ENCODE data around the gene AKAP13. TPM values are rescaled to one million over a fixed set of nuclear protein-coding genes. Genes with fewer than 3 reads are reported as not detected.

The AKAP13 gene
- total and polyA plus RNA-seq, 2 donors (not counting 1 experiment from before 2014, with no cell fraction given): 73.8 to 358 TPM

DNA sequence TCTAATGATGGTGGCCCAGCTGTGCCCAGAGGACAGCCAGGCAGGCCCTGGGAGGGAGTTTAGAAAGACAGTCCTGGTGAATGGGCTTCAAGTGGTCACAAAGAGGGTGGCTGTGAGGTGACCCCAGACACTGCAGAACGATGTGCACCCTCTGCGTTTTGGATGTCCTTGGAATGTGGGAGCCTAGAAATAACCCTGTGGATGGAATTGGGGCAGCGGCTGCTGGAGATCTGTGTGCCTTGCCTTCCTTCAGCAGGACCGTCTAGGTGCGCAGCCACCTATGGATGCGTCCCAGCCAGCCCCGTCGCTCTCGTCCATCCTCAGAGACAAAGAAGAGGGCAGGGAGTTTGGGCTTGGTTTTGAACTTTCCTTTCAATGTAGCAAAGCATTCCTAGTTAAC lies 367.8 kb downstream of the AKAP13 start:
- Histone ChIP-seq H3K27me3 (replicated peaks in 1 of 4; ENCODE audit: control extremely low read depth in 1 of 4, control insufficient read depth in 3 of 4, insufficient read depth in 4 of 4, low read length in 3 of 4) (no peaks in the 10 kb centered on the region), H3K4me2 (replicated peaks; ENCODE audit: low read depth, low read length, poor library complexity, severe bottlenecking) (no peak overlapping the region), H3K4me1 (ENCODE audit: control insufficient read depth in 2 of 2, insufficient read depth in 2 of 2, low read length in 2 of 2) (no peaks in the 10 kb centered on the region), H3K4me3 (ENCODE audit: control extremely low read depth in 1 of 5, extremely low read depth in 1 of 5, insufficient read depth in 1 of 5, low read depth in 2 of 5, low read length in 4 of 5) (no peak overlapping the region), H3K9ac (ENCODE audit: low read length) (no peak overlapping the region), H3K9me3 (ENCODE audit: control extremely low read depth in 1 of 3, control insufficient read depth in 2 of 3, insufficient read depth in 1 of 3, low read length in 2 of 3) (no peaks in the 10 kb centered on the region), H3K27ac (ENCODE audit: low read length in 2 of 2) (no peak overlapping the region), H2AFZ (ENCODE audit: insufficient read depth, low read depth, low read length, poor library complexity, severe bottlenecking) (no peak overlapping the region), H3K79me2 (ENCODE audit: control insufficient read depth, insufficient read depth, low read length) (no peaks in the 10 kb centered on the region), H3K36me3 (replicated peaks in 1 of 2; ENCODE audit: control extremely low read depth in 1 of 2, control insufficient read depth in 1 of 2, extremely low read depth in 1 of 2, insufficient read depth in 2 of 2, low read length in 1 of 2) (peaks cover 0 to 60% of the 10 kb centered on the region in 2 experiments), H4K20me1 (ENCODE audit: control insufficient read depth, insufficient read depth, low read length, poor library complexity, severe bottlenecking) (peaks cover 40% of the 10 kb centered on the region)
- H3K4me3 Mint-ChIP-seq: no peak overlapping the region
- no peak overlapping the region for H3K27ac Mint-ChIP-seq
- intact Hi-C loops (cut with micrococcal nuclease): no loop called here
- TF ChIP-seq EZH2 (IDR thresholded peaks at IDR 0.05; ENCODE audit: borderline replicate concordance, insufficient read depth, low read depth, low read length, poor library complexity, severe bottlenecking) (no peak), CTCF (IDR thresholded peaks at IDR 0.05) (no peak)
- ATAC-seq (ENCODE audit: low read depth) (no peak), DNase-seq (no peak)
- no peaks in the 10 kb centered on the region for H3K9me3 Mint-ChIP-seq (ENCODE audit: insufficient read depth)
- no peaks in the 10 kb centered on the region for H3K4me1 Mint-ChIP-seq
- ChIA-PET POLR2A (no interaction called here), CTCF (no interaction called here)
- WGBS (ENCODE audit: insufficient coverage): 94% methylated on average over 6 of the region's 9 CpGs
- H3K27me3 Mint-ChIP-seq: no peaks in the 10 kb centered on the region

DNA sequence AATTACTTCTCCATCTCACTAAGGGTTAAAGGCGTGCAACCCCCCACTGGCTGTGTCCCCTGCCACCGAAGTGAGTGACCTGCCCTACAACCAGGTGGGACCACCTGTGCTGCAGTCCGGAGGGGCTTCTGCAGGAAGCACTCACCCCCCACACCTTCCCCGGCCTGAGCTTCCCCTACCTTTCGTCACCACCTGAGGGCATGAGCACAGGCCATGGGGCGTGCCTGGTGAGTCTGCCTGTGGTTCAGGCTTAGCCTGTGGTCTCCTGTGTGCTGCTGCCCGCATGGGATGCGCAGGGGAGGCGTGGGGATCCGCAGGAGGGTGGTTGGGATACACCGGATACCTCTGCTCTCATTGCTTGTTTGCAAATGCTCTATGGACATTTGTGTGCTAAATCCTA lies 368.3 kb downstream of the AKAP13 start:
- ChIA-PET POLR2A (no interaction called here), CTCF (interaction anchor here (1.5 kb wide), 1 partner anchor 11 kb away, joined by 4 read pairs; no protein-coding TSS in a partner anchor)
- TF ChIP-seq CTCF (IDR thresholded peaks at IDR 0.05) (no peak), EZH2 (IDR thresholded peaks at IDR 0.05; ENCODE audit: borderline replicate concordance, insufficient read depth, low read depth, low read length, poor library complexity, severe bottlenecking) (no peak)
- Histone ChIP-seq H3K36me3 (replicated peaks in 1 of 2; ENCODE audit: control extremely low read depth in 1 of 2, control insufficient read depth in 1 of 2, extremely low read depth in 1 of 2, insufficient read depth in 2 of 2, low read length in 1 of 2) (peaks cover 0 to 55% of the 10 kb centered on the region in 2 experiments), H3K4me2 (replicated peaks; ENCODE audit: low read depth, low read length, poor library complexity, severe bottlenecking) (no peak overlapping the region), H3K27ac (ENCODE audit: low read length in 2 of 2) (no peak overlapping the region), H3K4me3 (ENCODE audit: control extremely low read depth in 1 of 5, extremely low read depth in 1 of 5, insufficient read depth in 1 of 5, low read depth in 2 of 5, low read length in 4 of 5) (no peak overlapping the region), H3K27me3 (replicated peaks in 1 of 4; ENCODE audit: control extremely low read depth in 1 of 4, control insufficient read depth in 3 of 4, insufficient read depth in 4 of 4, low read length in 3 of 4) (no peaks in the 10 kb centered on the region), H4K20me1 (ENCODE audit: control insufficient read depth, insufficient read depth, low read length, poor library complexity, severe bottlenecking) (peaks cover 35% of the 10 kb centered on the region), H3K4me1 (ENCODE audit: control insufficient read depth in 2 of 2, insufficient read depth in 2 of 2, low read length in 2 of 2) (no peaks in the 10 kb centered on the region), H3K9ac (ENCODE audit: low read length) (no peak overlapping the region), H3K79me2 (ENCODE audit: control insufficient read depth, insufficient read depth, low read length) (no peaks in the 10 kb centered on the region), H2AFZ (ENCODE audit: insufficient read depth, low read depth, low read length, poor library complexity, severe bottlenecking) (no peak overlapping the region), H3K9me3 (ENCODE audit: control extremely low read depth in 1 of 3, control insufficient read depth in 2 of 3, insufficient read depth in 1 of 3, low read length in 2 of 3) (no peaks in the 10 kb centered on the region)
- whole genome bisulfite sequencing (ENCODE audit: insufficient coverage): 94% methylated on average over 10 of the region's 11 CpGs
- ATAC-seq (ENCODE audit: low read depth) (no peak), DNase-seq (no peak)
- intact Hi-C loops (cut with micrococcal nuclease): no loop called here
- no peaks in the 10 kb centered on the region for H3K4me1 Mint-ChIP-seq
- H3K27ac Mint-ChIP-seq: no peak overlapping the region
- H3K9me3 Mint-ChIP-seq (ENCODE audit: insufficient read depth): no peaks in the 10 kb centered on the region
- no peak overlapping the region for H3K4me3 Mint-ChIP-seq
- H3K27me3 Mint-ChIP-seq: no peaks in the 10 kb centered on the region

All from B cell (primary cell).